Ovary (tissue), 3 donors: Measurements from ENCODE around the gene TPRG1.

Experiments
- EP300 ChIP-seq: sonication (generic); formaldehyde crosslinking; IDR thresholded peaks from one replicate; pipeline ENCODE4 v1.6.1; 2017; ENCODE audit warnings: antibody characterized with exemption
- POLR2A ChIP-seq: fragments of 450-650 bp; IDR thresholded peaks from one replicate; pipeline ENCODE4 v1.6.1; 2017; ENCODE audit warnings: antibody characterized with exemption, mild to moderate bottlenecking, moderate library complexity
- TF ChIP-seq, protein P1 (sequence below), 3 donors: fragments of 450-650 bp in 2 of 3; fragments of 200-600 bp in 1 of 3; IDR thresholded peaks; one replicate each; pipeline versions ENCODE4 v1.5.1 to v1.8.0; 2016 to 2022; ENCODE audit warnings: antibody characterized with exemption in 3 of 3, mild to moderate bottlenecking in 1 of 3
- donor health status: DM: no; HTN: no; CAD: no.

DNA sequence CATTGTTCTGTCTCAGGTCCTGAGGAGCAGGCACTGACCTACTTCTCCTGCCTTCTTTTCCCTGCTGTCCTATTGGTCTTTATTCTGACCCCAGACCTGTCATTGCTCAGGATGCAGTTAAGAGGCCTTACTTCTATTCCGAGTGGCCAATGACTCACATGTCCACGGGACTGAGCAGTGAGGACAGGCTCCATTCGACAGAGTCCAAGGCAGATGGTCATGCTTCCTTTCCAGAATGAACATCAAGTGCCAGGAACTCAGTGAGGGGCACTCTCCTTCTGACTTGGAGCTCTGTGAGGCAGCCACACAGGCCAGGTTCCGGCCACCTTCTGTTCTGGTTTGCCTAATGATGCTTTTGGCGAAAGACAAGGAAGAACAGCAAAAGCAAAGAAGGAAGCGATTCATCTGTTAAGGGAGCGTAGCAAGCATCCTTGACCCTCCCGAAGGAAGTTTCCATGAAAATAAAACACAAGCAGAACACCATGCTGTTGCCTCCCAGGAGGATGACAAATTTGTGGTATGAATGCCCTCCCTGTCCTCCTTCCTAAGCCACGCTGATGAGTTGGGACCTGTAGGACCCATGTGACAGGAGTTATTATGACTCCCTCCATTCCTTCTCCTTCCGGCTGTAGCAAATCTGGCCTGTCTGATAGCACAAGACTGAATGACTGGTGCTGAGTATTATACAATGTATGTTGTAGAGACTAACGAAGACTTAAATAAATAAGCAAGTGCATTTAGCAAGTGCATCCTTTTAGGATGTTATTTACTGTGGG, 14.4 kb upstream of the TPRG1 start:
- TF ChIP-seq, protein P1, sequence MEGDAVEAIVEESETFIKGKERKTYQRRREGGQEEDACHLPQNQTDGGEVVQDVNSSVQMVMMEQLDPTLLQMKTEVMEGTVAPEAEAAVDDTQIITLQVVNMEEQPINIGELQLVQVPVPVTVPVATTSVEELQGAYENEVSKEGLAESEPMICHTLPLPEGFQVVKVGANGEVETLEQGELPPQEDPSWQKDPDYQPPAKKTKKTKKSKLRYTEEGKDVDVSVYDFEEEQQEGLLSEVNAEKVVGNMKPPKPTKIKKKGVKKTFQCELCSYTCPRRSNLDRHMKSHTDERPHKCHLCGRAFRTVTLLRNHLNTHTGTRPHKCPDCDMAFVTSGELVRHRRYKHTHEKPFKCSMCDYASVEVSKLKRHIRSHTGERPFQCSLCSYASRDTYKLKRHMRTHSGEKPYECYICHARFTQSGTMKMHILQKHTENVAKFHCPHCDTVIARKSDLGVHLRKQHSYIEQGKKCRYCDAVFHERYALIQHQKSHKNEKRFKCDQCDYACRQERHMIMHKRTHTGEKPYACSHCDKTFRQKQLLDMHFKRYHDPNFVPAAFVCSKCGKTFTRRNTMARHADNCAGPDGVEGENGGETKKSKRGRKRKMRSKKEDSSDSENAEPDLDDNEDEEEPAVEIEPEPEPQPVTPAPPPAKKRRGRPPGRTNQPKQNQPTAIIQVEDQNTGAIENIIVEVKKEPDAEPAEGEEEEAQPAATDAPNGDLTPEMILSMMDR (IDR thresholded peaks at IDR 0.05): no peak
- TF ChIP-seq EP300 (no peak), POLR2A (no peak)
